HepG2 (cell line): Measurements from ENCODE around the gene ZNF443. TPM values are rescaled to one million over a fixed set of nuclear protein-coding genes. Genes with fewer than 3 reads are reported as not detected.

Source experiments
- ATAC-seq: fragments of 200-7000 bp; cut with Tn5 transposase; 3 replicates; pipeline ENCODE4 v1.9.1; 2020; ENCODE audit warnings: mild to moderate bottlenecking, moderate library complexity
- BruUV-seq: library from RNA; stranded (reverse); fragments of 400-500 nt; replicated peaks from 2 replicates; lab custom pipeline; 2021; lab: Mats Ljungman, UMichigan
- CTCF ChIA-PET: fragments of 300-600 bp; formaldehyde crosslinking; extraction: SDS; loops from one replicate; lab custom pipeline; 2021; ENCODE audit warnings: low total read pairs, inconsistent platforms, low intra/inter-chr PET ratio; lab: Yijun Ruan, JAX
- POLR2A ChIA-PET: fragments of 350-600 bp; sonication (Branson Sonifier 250); formaldehyde crosslinking; loops from one replicate; lab custom pipeline; 2020; ENCODE audit warnings: antibody characterized with exemption, inconsistent platforms; lab: Yijun Ruan, JAX
- DNase-seq: peaks from one replicate; pipeline ENCODE4 v3.0.0-alpha.2; 2015; ENCODE audit warnings: low spot score
- FAIRE-seq: peaks from 3 replicates; lab custom pipeline; 2011; peaks lifted over from hg19 to GRCh38; lab: Jason Lieb, UNC
- H2AFZ ChIP-seq: one replicate; pipeline ENCODE4 v1.6.1; 2011; ENCODE audit warnings: low read length, inconsistent platforms
- H3K27ac ChIP-seq: fragments of 300-600 bp; 3 replicates; pipeline ENCODE4 v1.8.0; 2011; ENCODE audit warnings: mixed run types, mild to moderate bottlenecking, mixed read lengths, low read length, inconsistent platforms; ENCODE audit not compliant: insufficient read depth; ENCODE audit errors: extremely low read length
- H3K27me3 ChIP-seq, 2 experiments: fragments of 200-600 bp in 1 of 2; 2 replicates in 1 of 2; 3 replicates in 1 of 2; pipeline versions ENCODE4 v1.6.0 to v1.8.0; 2011; ENCODE audit warnings: low read length in 2 of 2, mild to moderate bottlenecking in 2 of 2, moderate library complexity in 2 of 2, inconsistent platforms in 1 of 2; ENCODE audit not compliant: insufficient read depth in 2 of 2, control insufficient read depth in 1 of 2
- H3K36me3 ChIP-seq, 2 experiments: fragments of 200-600 bp in 1 of 2; replicated peaks in 1 of 2; 2 replicates in 1 of 2; 3 replicates in 1 of 2; pipeline versions ENCODE4 v1.5.1 to v1.8.0; 2011; ENCODE audit warnings: low read length in 2 of 2, inconsistent platforms in 1 of 2; ENCODE audit not compliant: insufficient read depth in 2 of 2, control insufficient read depth in 1 of 2
- H3K4me1 ChIP-seq: 2 replicates; pipeline ENCODE4 v1.5.1; 2012; ENCODE audit warnings: low read length, inconsistent platforms; ENCODE audit not compliant: insufficient read depth
- H3K4me2 ChIP-seq: 2 replicates; pipeline ENCODE4 v1.6.0; 2011; ENCODE audit warnings: low read depth, low read length, inconsistent platforms
- H3K4me3 ChIP-seq, 3 experiments: fragments of 200-600 bp in 1 of 3; sonication (generic), shearing (Covaris generic) in 1 of 3; replicated peaks in 1 of 3; 2 replicates each; pipeline ENCODE4 v1.5.1; 2011 to 2016; ENCODE audit warnings: low read length in 3 of 3, inconsistent platforms in 2 of 3, low read depth in 2 of 3, mild to moderate bottlenecking in 2 of 3, control low read depth in 1 of 3, mixed read lengths in 1 of 3; ENCODE audit not compliant: insufficient read depth in 1 of 3
- H3K79me2 ChIP-seq: one replicate; pipeline ENCODE4 v1.6.1; 2011; ENCODE audit warnings: low read length, inconsistent platforms; ENCODE audit not compliant: insufficient read depth
- H3K9ac ChIP-seq: 2 replicates; pipeline ENCODE4 v1.6.0; 2011; ENCODE audit warnings: mild to moderate bottlenecking, low read depth, low read length, inconsistent platforms; ENCODE audit not compliant: insufficient read depth
- H3K9me3 ChIP-seq: 2 replicates; pipeline ENCODE4 v1.5.1; 2012; ENCODE audit warnings: mild to moderate bottlenecking, low read length
- H4K20me1 ChIP-seq: 2 replicates; pipeline ENCODE4 v1.6.0; 2011; ENCODE audit warnings: inconsistent platforms, mild to moderate bottlenecking, low read length, moderate library complexity; ENCODE audit not compliant: insufficient read depth
- AGO1 ChIP-seq: fragments of 200-400 bp; formaldehyde crosslinking; IDR thresholded peaks from 2 replicates; pipeline ENCODE4 v1.6.1; 2017; ENCODE audit warnings: mild to moderate bottlenecking, low read depth, low read length, moderate library complexity; ENCODE audit not compliant: poor library complexity, severe bottlenecking
- HDAC2 ChIP-seq: sonication (generic); formaldehyde crosslinking; IDR thresholded peaks from 2 replicates; pipeline ENCODE4 v1.4.0; 2020; ENCODE audit warnings: missing genetic modification reagents
- HNRNPK ChIP-seq: fragments of 200-400 bp; formaldehyde crosslinking; IDR thresholded peaks from 2 replicates; pipeline ENCODE4 v1.6.1; 2018; ENCODE audit warnings: low read length, low read depth, moderate library complexity, mild to moderate bottlenecking; ENCODE audit not compliant: poor library complexity, severe bottlenecking
- MXI1 ChIP-seq: IDR thresholded peaks from 3 replicates; pipeline ENCODE4 v1.6.1; 2012; ENCODE audit warnings: low read depth, low read length, inconsistent platforms, borderline replicate concordance
- NR2F6 ChIP-seq, 2 experiments: IDR thresholded peaks; 2 replicates each; pipeline ENCODE4 v1.6.1; 2016; ENCODE audit warnings: antibody characterized with exemption in 1 of 2, mild to moderate bottlenecking in 1 of 2
- PCBP2 ChIP-seq: fragments of 200-400 bp; formaldehyde crosslinking; optimal IDR thresholded peaks from 2 replicates; pipeline ENCODE3; 2018; ENCODE audit warnings: low read length, low read depth; ENCODE audit not compliant: poor library complexity, severe bottlenecking
- SRF ChIP-seq: IDR thresholded peaks from 2 replicates; pipeline ENCODE4 v1.6.1; 2011; ENCODE audit warnings: mild to moderate bottlenecking, low read depth, low read length, moderate library complexity
- SRSF1 ChIP-seq: fragments of 200-400 bp; formaldehyde crosslinking; optimal IDR thresholded peaks from 2 replicates; pipeline ENCODE3; 2017; ENCODE audit warnings: mild to moderate bottlenecking, low read depth, low read length, moderate library complexity
- ZBTB37 ChIP-seq: sonication (generic); formaldehyde crosslinking; IDR thresholded peaks from 2 replicates; pipeline ENCODE4 v1.4.0; 2020; ENCODE audit warnings: mild to moderate bottlenecking, missing genetic modification reagents
- ZNF12 ChIP-seq: sonication (generic); formaldehyde crosslinking; IDR thresholded peaks from 2 replicates; pipeline ENCODE4 v1.5.0; 2020; ENCODE audit warnings: missing genetic modification reagents
- ZNF282 ChIP-seq: fragments of 450-650 bp; IDR thresholded peaks from 2 replicates; pipeline ENCODE4 v1.6.1; 2018; ENCODE audit not compliant: partially characterized antibody
- ZNF746 ChIP-seq: sonication (generic); formaldehyde crosslinking; IDR thresholded peaks from 2 replicates; pipeline ENCODE4 v1.8.0; 2022; ENCODE audit warnings: mild to moderate bottlenecking, missing genetic modification reagents
- WGBS: methylation state at CpG from one replicate; pipeline ENCODE4 v1.1.6; 2017; ENCODE audit warnings: low lambda C conversion rate; 5-methylcytosine and 5-hydroxymethylcytosine counted together
- in situ Hi-C: cut with HindIII; loops from 2 replicates; pipeline ENCODE4 v1.10.0; 2017; ENCODE audit warnings: low pct_unique_long_range_greater_than_20kb; ENCODE audit not compliant: extremely low pct_ligation_motif_present
- intact Hi-C: fragments of 100-400 bp; cut with micrococcal nuclease; formaldehyde crosslinking; loops from one replicate; pipeline ENCODE4 v1.10.0; 2022; ENCODE audit not compliant: unreplicated experiment
- polyA plus RNA-seq, 8 experiments: library from polyadenylated mRNA; depleted of rRNA in 3 of 8; stranded (reverse) in 7 of 8; unstranded in 1 of 8; fragments of >200 nt; fragmentation: Illumina TruSeq in 4 of 8; extraction: Trizol in 4 of 8; gene quantifications; 2 replicates each; pipeline versions ENCODE4 v1.2.1 to v1.2.3, GENCODE V29; 2011 to 2016; ENCODE audit warnings: low read depth in 4 of 8, missing spikeins in 1 of 8, mixed read lengths in 1 of 8; ENCODE audit not compliant: insufficient read depth in 1 of 8
- total RNA-seq, 5 experiments: library from RNA; depleted of rRNA; stranded (reverse); fragments of >200 nt; fragmentation: Illumina TruSeq; extraction: Trizol; gene quantifications; 2 replicates each; pipeline ENCODE4 v1.2.3, GENCODE V29; 2016; ENCODE audit warnings: low read depth in 1 of 5

The ZNF443 gene
- total and polyA plus RNA-seq, 2 of the 13 experiments (the other 11 are each of a cell fraction or from before 2014, with no cell fraction given) = 3.6 to 19.0 TPM

DNA sequence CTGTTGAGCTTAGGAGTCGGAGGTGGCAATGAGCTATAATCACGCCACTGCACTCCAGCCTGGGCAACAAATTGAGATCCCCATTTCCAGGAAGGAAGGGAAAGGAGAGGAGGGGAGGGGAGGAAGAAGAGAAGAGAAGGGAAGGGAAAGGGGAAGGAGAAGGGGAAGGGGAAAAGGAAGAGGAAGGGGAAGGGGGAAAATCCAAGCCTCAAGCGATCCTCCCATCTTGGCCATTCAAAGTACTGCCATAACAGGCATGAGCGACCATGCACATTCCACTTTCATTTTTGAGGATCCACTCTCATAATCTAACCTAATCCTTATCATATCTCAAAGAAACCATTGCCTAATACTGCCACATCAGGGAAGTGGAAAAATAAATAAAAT is 14.9 kb downstream of the ZNF443 start:
- H2AFZ ChIP-seq = no peak overlapping the region
- peaks cover 3 to 12% of the 10 kb centered on the region in 2 experiments; a peak in 4 of 5 replicates for H3K36me3 ChIP-seq
- ChIA-PET POLR2A (interaction anchor here (0.8 kb wide), 1 partner anchor 69 kb away, joined by 4 read pairs; no protein-coding TSS in a partner anchor), CTCF (no interaction called here)
- no peak for TF ChIP-seq SRF
- TF ChIP-seq MXI1 = no peak
- no peak for TF ChIP-seq ZBTB37 (CRISPR knock-in tag)
- no peak for TF ChIP-seq ZNF282
- no peak for TF ChIP-seq AGO1
- TF ChIP-seq SRSF1 = no peak
- TF ChIP-seq PCBP2 = peak; percentile 21
- peak; percentile 87 for TF ChIP-seq HNRNPK
- TF ChIP-seq ZNF746 (CRISPR knock-in tag) = no peak
- no peak for TF ChIP-seq NR2F6 (IDR thresholded peaks at IDR 0.05)
- TF ChIP-seq NR2F6 (CRISPR knock-in tag; IDR thresholded peaks at IDR 0.05) = no peak
- TF ChIP-seq HDAC2 = no peak
- no peak for TF ChIP-seq ZNF12
- H3K79me2 ChIP-seq = no peaks in the 10 kb centered on the region
- no peak overlapping the region for H3K9ac ChIP-seq
- no peaks in the 10 kb centered on the region for H4K20me1 ChIP-seq
- no peak for DNase-seq
- H3K4me3 ChIP-seq = no peak overlapping the region
- no TSS peak for BruUV-seq
- H3K9me3 ChIP-seq = no peaks in the 10 kb centered on the region
- in situ Hi-C loops (no loop called here), intact Hi-C loops (no loop called here)
- 99% methylated on average over 4 of the region's 4 CpGs for whole genome bisulfite sequencing
- no peak for FAIRE-seq
- H3K27ac ChIP-seq = peak overlapping the region; percentile 30
- no peak overlapping the region for H3K4me2 ChIP-seq
- peaks cover 9% of the 10 kb centered on the region; the same call in 1 of the 2 replicates for H3K4me1 ChIP-seq
- H3K27me3 ChIP-seq = no peaks in the 10 kb centered on the region
- no peak for ATAC-seq
